ENCODE data around the gene THSD4. TPM values are rescaled to one million over a fixed set of nuclear protein-coding genes. Genes with fewer than 3 reads are reported as not detected.

The THSD4 gene
- total RNA-seq, 1 experiment from 2014 or later: 29.3 TPM

- no TSS peak for BruUV-seq (replicated peaks)
- no peaks in the 10 kb centered on the region for H3K9me2 ChIP-seq (ENCODE audit: insufficient read depth)
- no peak overlapping the region for H3K27ac ChIP-seq
- no peak for TF ChIP-seq EZH2 (IDR thresholded peaks at IDR 0.05; ENCODE audit: low read depth)
- no peak for TF ChIP-seq CTCF (conservative IDR thresholded peaks at IDR 0.05)
- H3K79me2 ChIP-seq (ENCODE audit: low read depth): no peaks in the 10 kb centered on the region
- no peak overlapping the region for H2AFZ ChIP-seq
- intact Hi-C loops (cut with micrococcal nuclease; ENCODE audit: unreplicated experiment): no loop called here
- ChIA-PET CTCF (no interaction called here), POLR2A (ENCODE audit: unreplicated experiment) (no interaction called here)
- no peaks in the 10 kb centered on the region for H4K20me1 ChIP-seq (ENCODE audit: insufficient read depth)
- no peaks in the 10 kb centered on the region for H3K9me3 ChIP-seq (ENCODE audit: insufficient read depth, low read depth)
- no peak for DNase-seq
- H3K4me1 ChIP-seq (replicated peaks; ENCODE audit: insufficient read depth): no peaks in the 10 kb centered on the region
- no peak overlapping the region for H3K4me3 ChIP-seq
- H3F3A ChIP-seq (ENCODE audit: insufficient read depth, low read depth): no peaks in the 10 kb centered on the region
- H3K27me3 ChIP-seq (ENCODE audit: insufficient read depth, low read depth): no peaks in the 10 kb centered on the region
- H3K4me2 ChIP-seq: no peak overlapping the region
- no peaks in the 10 kb centered on the region for H3K36me3 ChIP-seq (ENCODE audit: low read depth)
Observed at GRCh38 chr15:71197620-71198019, 82.3 kb downstream of the THSD4 start.

GRCh38 chr15:71198846-71199245 lies 83.6 kb downstream of the THSD4 start:
- Histone ChIP-seq H4K20me1 (ENCODE audit: insufficient read depth) (no peaks in the 10 kb centered on the region), H3F3A (ENCODE audit: insufficient read depth, low read depth) (no peaks in the 10 kb centered on the region), H3K27ac (no peak overlapping the region), H3K9me2 (ENCODE audit: insufficient read depth) (no peaks in the 10 kb centered on the region), H3K9me3 (ENCODE audit: insufficient read depth, low read depth) (no peaks in the 10 kb centered on the region), H3K4me2 (no peak overlapping the region), H3K4me1 (replicated peaks; ENCODE audit: insufficient read depth) (no peaks in the 10 kb centered on the region), H3K4me3 (no peak overlapping the region), H3K36me3 (ENCODE audit: low read depth) (no peaks in the 10 kb centered on the region), H3K79me2 (ENCODE audit: low read depth) (no peaks in the 10 kb centered on the region), H3K27me3 (ENCODE audit: insufficient read depth, low read depth) (no peaks in the 10 kb centered on the region), H2AFZ (no peak overlapping the region)
- BruUV-seq (replicated peaks): no TSS peak
- TF ChIP-seq EZH2 (IDR thresholded peaks at IDR 0.05; ENCODE audit: low read depth) (no peak), CTCF (conservative IDR thresholded peaks at IDR 0.05) (no peak)
- ChIA-PET POLR2A (ENCODE audit: unreplicated experiment) (no interaction called here), CTCF (no interaction called here)
- DNase-seq: no peak
- intact Hi-C loops (cut with micrococcal nuclease; ENCODE audit: unreplicated experiment): no loop called here

- Histone ChIP-seq H3F3A (ENCODE audit: insufficient read depth, low read depth) (no peaks in the 10 kb centered on the region), H3K4me2 (no peak overlapping the region), H3K4me1 (replicated peaks; ENCODE audit: insufficient read depth) (no peaks in the 10 kb centered on the region), H3K27me3 (ENCODE audit: insufficient read depth, low read depth) (no peaks in the 10 kb centered on the region), H3K4me3 (no peak overlapping the region), H2AFZ (no peak overlapping the region), H3K36me3 (ENCODE audit: low read depth) (no peaks in the 10 kb centered on the region), H3K9me2 (ENCODE audit: insufficient read depth) (no peaks in the 10 kb centered on the region), H4K20me1 (ENCODE audit: insufficient read depth) (no peaks in the 10 kb centered on the region), H3K27ac (no peak overlapping the region), H3K9me3 (ENCODE audit: insufficient read depth, low read depth) (no peaks in the 10 kb centered on the region), H3K79me2 (ENCODE audit: low read depth) (no peaks in the 10 kb centered on the region)
- DNase-seq: no peak
- intact Hi-C loops (cut with micrococcal nuclease; ENCODE audit: unreplicated experiment): no loop called here
- ChIA-PET CTCF (no interaction called here), POLR2A (ENCODE audit: unreplicated experiment) (no interaction called here)
- BruUV-seq (replicated peaks): no TSS peak
- no peak for TF ChIP-seq CTCF (conservative IDR thresholded peaks at IDR 0.05)
- TF ChIP-seq EZH2 (IDR thresholded peaks at IDR 0.05; ENCODE audit: low read depth): no peak
Observed at GRCh38 chr15:71199384-71200351, 84.4 kb downstream of the THSD4 start.
